HepG2 (cell line): ENCODE data around the gene EMC9. TPM values are rescaled to one million over a fixed set of nuclear protein-coding genes. Genes with fewer than 3 reads are reported as not detected.

Source experiments
- ATF7-NPFF ChIP-seq: sonication (generic); formaldehyde crosslinking; IDR thresholded peaks from 2 replicates; pipeline ENCODE4 v1.8.1; 2023; ENCODE audit warnings: mild to moderate bottlenecking, low read depth, missing genetic modification reagents, moderate library complexity
- FOXM1 ChIP-seq: sonication (generic); formaldehyde crosslinking; IDR thresholded peaks from 2 replicates; pipeline ENCODE4 v1.5.0; 2020; ENCODE audit warnings: missing genetic modification reagents
- GLI4 ChIP-seq: sonication (generic); formaldehyde crosslinking; IDR thresholded peaks from 2 replicates; pipeline ENCODE4 v1.5.1; 2020; ENCODE audit warnings: missing genetic modification reagents, mild to moderate bottlenecking, moderate library complexity, borderline replicate concordance
- HOXA5 ChIP-seq: sonication (generic); formaldehyde crosslinking; IDR thresholded peaks from 2 replicates; pipeline ENCODE4 v1.4.0; 2020; ENCODE audit warnings: missing genetic modification reagents
- KLF6 ChIP-seq: IDR thresholded peaks from 2 replicates; pipeline ENCODE4 v1.8.0; 2016; ENCODE audit warnings: missing biosample characterization, missing genetic modification reagents
- KMT2B ChIP-seq: IDR thresholded peaks from 2 replicates; pipeline ENCODE4 v1.6.1; 2016; ENCODE audit warnings: missing genetic modification reagents, missing compliant biosample characterization
- NRL ChIP-seq: sonication (generic); formaldehyde crosslinking; IDR thresholded peaks from 2 replicates; pipeline ENCODE4 v1.5.0; 2020; ENCODE audit warnings: missing genetic modification reagents, mild to moderate bottlenecking, moderate library complexity, borderline replicate concordance
- PHF8 ChIP-seq: sonication (generic); formaldehyde crosslinking; IDR thresholded peaks from 2 replicates; pipeline ENCODE4 v1.5.0; 2020; ENCODE audit warnings: missing genetic modification reagents
- PITX1 ChIP-seq: sonication (generic); formaldehyde crosslinking; IDR thresholded peaks from 2 replicates; pipeline ENCODE4 v1.5.1; 2020; ENCODE audit warnings: mild to moderate bottlenecking, missing genetic modification reagents
- RFX3 ChIP-seq: IDR thresholded peaks from 2 replicates; pipeline ENCODE4 v1.6.1; 2016; ENCODE audit warnings: missing biosample characterization, missing genetic modification reagents
- RFX5 ChIP-seq: IDR thresholded peaks from 2 replicates; pipeline ENCODE4 v1.6.1; 2011; ENCODE audit warnings: low read depth, low read length, improper control_type of control experiment
- RXRA ChIP-seq: sonication (generic); formaldehyde crosslinking; IDR thresholded peaks from 2 replicates; pipeline ENCODE4 v1.5.1; 2020; ENCODE audit warnings: missing genetic modification reagents
- SALL1 ChIP-seq: sonication (generic); formaldehyde crosslinking; IDR thresholded peaks from 2 replicates; pipeline ENCODE4 v1.8.0; 2022; ENCODE audit warnings: mild to moderate bottlenecking, missing genetic modification reagents
- SIN3B ChIP-seq: fragments of 150-350 bp; IDR thresholded peaks from 2 replicates; pipeline ENCODE4 v1.6.1; 2014; ENCODE audit warnings: low read length
- SMAD9 ChIP-seq: sonication (generic); formaldehyde crosslinking; IDR thresholded peaks from 2 replicates; pipeline ENCODE4 v1.5.1; 2020; ENCODE audit warnings: mild to moderate bottlenecking, missing genetic modification reagents
- TAF15 ChIP-seq: fragments of 200-400 bp; formaldehyde crosslinking; IDR thresholded peaks from one replicate; pipeline ENCODE4 v1.6.1; 2018; ENCODE audit warnings: mild to moderate bottlenecking, low read depth, low read length; ENCODE audit not compliant: poor library complexity, severe bottlenecking
- TBX2 ChIP-seq: sonication (generic); formaldehyde crosslinking; IDR thresholded peaks from 2 replicates; pipeline ENCODE4 v1.5.0; 2020; ENCODE audit warnings: missing genetic modification reagents, mild to moderate bottlenecking, borderline replicate concordance
- ZBTB8A ChIP-seq: sonication (generic); formaldehyde crosslinking; IDR thresholded peaks from 2 replicates; pipeline ENCODE4 v1.4.0; 2020; ENCODE audit warnings: mild to moderate bottlenecking, low read depth, missing genetic modification reagents, borderline replicate concordance
- ZFYVE20 ChIP-seq: sonication (generic); formaldehyde crosslinking; IDR thresholded peaks from 2 replicates; pipeline ENCODE4 v1.8.0; 2023; ENCODE audit warnings: low read depth, mild to moderate bottlenecking, moderate library complexity, missing genetic modification reagents, borderline replicate concordance
- ZNF335 ChIP-seq: sonication (generic); formaldehyde crosslinking; IDR thresholded peaks from 2 replicates; pipeline ENCODE4 v1.4.0; 2020; ENCODE audit warnings: missing genetic modification reagents
- ZNF556 ChIP-seq: sonication (generic); formaldehyde crosslinking; IDR thresholded peaks from 2 replicates; pipeline ENCODE4 v1.4.0; 2020; ENCODE audit warnings: mild to moderate bottlenecking, missing genetic modification reagents, borderline replicate concordance
- ZNF674 ChIP-seq: sonication (generic); formaldehyde crosslinking; IDR thresholded peaks from 2 replicates; pipeline ENCODE4 v1.5.0; 2020; ENCODE audit warnings: low read depth, mild to moderate bottlenecking, missing genetic modification reagents
- polyA plus RNA-seq, 8 experiments: library from polyadenylated mRNA; depleted of rRNA in 3 of 8; stranded (reverse) in 7 of 8; unstranded in 1 of 8; fragments of >200 nt; fragmentation: Illumina TruSeq in 4 of 8; extraction: Trizol in 4 of 8; gene quantifications; 2 replicates each; pipeline versions ENCODE4 v1.2.1 to v1.2.3, GENCODE V29; 2011 to 2016; ENCODE audit warnings: low read depth in 4 of 8, missing spikeins in 1 of 8, mixed read lengths in 1 of 8; ENCODE audit not compliant: insufficient read depth in 1 of 8
- total RNA-seq, 5 experiments: library from RNA; depleted of rRNA; stranded (reverse); fragments of >200 nt; fragmentation: Illumina TruSeq; extraction: Trizol; gene quantifications; 2 replicates each; pipeline ENCODE4 v1.2.3, GENCODE V29; 2016; ENCODE audit warnings: low read depth in 1 of 5
- TF ChIP-seq, protein P1 (sequence below): sonication (generic); formaldehyde crosslinking; IDR thresholded peaks from 2 replicates; pipeline ENCODE4 v1.5.0; 2020; ENCODE audit warnings: mild to moderate bottlenecking, missing genetic modification reagents, moderate library complexity
- TF ChIP-seq, protein P2 (sequence below): sonication (generic); formaldehyde crosslinking; IDR thresholded peaks from 2 replicates; pipeline ENCODE4 v1.5.0; 2020; ENCODE audit warnings: mild to moderate bottlenecking, missing genetic modification reagents, borderline replicate concordance
- TF ChIP-seq, protein P3 (sequence below): sonication (generic); formaldehyde crosslinking; IDR thresholded peaks from 2 replicates; pipeline ENCODE4 v1.8.0; 2022; ENCODE audit warnings: missing genetic modification reagents, mild to moderate bottlenecking, borderline replicate concordance
- TF ChIP-seq, protein P4 (sequence below): sonication (generic); formaldehyde crosslinking; IDR thresholded peaks from 2 replicates; pipeline ENCODE4 v1.4.0; 2020; ENCODE audit warnings: low read depth, mild to moderate bottlenecking, missing genetic modification reagents
- TF ChIP-seq, protein P5 (sequence below): sonication (generic); formaldehyde crosslinking; IDR thresholded peaks from 2 replicates; pipeline ENCODE4 v1.4.0; 2020; ENCODE audit warnings: missing genetic modification reagents; ENCODE audit errors: not compliant biosample characterization

EMC9 gene
- total and polyA plus RNA-seq, 2 of the 13 experiments (the other 11 are each of a cell fraction or from before 2014, with no cell fraction given): 60.5 to 78.7 TPM

DNA sequence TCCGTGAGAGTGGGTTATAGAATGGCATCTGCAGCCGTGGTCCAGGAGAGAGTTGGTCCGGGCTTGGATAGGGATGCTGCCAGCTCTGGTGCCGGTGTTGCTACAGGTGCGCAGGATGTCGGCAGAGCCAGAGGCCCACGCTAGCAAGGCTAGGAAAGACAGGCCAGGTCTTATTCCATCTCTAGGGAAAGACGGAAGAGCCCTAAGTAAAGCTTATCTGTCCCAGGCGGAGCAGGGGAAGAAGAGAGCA lies 5.9 kb downstream of the EMC9 start (continued):
- TF ChIP-seq, protein P1, sequence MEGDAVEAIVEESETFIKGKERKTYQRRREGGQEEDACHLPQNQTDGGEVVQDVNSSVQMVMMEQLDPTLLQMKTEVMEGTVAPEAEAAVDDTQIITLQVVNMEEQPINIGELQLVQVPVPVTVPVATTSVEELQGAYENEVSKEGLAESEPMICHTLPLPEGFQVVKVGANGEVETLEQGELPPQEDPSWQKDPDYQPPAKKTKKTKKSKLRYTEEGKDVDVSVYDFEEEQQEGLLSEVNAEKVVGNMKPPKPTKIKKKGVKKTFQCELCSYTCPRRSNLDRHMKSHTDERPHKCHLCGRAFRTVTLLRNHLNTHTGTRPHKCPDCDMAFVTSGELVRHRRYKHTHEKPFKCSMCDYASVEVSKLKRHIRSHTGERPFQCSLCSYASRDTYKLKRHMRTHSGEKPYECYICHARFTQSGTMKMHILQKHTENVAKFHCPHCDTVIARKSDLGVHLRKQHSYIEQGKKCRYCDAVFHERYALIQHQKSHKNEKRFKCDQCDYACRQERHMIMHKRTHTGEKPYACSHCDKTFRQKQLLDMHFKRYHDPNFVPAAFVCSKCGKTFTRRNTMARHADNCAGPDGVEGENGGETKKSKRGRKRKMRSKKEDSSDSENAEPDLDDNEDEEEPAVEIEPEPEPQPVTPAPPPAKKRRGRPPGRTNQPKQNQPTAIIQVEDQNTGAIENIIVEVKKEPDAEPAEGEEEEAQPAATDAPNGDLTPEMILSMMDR (CRISPR knock-in tag): no peak
- TF ChIP-seq, protein P2, sequence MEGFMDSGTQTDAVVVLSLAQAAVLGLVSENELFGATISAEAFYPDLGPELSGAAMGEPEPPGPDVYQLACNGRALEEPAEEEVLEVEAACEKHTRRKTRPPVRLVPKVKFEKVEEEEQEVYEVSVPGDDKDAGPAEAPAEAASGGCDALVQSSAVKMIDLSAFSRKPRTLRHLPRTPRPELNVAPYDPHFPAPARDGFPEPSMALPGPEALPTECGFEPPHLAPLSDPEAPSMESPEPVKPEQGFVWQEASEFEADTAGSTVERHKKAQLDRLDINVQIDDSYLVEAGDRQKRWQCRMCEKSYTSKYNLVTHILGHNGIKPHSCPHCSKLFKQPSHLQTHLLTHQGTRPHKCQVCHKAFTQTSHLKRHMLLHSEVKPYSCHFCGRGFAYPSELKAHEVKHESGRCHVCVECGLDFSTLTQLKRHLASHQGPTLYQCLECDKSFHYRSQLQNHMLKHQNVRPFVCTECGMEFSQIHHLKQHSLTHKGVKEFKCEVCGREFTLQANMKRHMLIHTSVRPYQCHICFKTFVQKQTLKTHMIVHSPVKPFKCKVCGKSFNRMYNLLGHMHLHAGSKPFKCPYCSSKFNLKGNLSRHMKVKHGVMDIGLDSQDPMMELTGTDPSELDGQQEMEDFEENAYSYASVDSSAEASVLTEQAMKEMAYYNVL (CRISPR knock-in tag): no peak
- TF ChIP-seq TAF15 (no peak), HOXA5 (CRISPR knock-in tag) (peak; percentile 19; the same call in 1 of the 2 replicates), ZFYVE20 (CRISPR knock-in tag) (no peak), PHF8 (CRISPR knock-in tag) (no peak), ZNF335 (peak; percentile 76; the same call in 1 of the 2 replicates), ZNF674 (CRISPR knock-in tag) (no peak; the same call in 1 of the 2 replicates), KMT2B (CRISPR knock-in tag) (no peak), NRL (CRISPR knock-in tag) (no peak), PITX1 (CRISPR knock-in tag) (peak; percentile 80), SMAD9 (CRISPR knock-in tag) (peak; percentile 88; the same call in 1 of the 2 replicates), FOXM1 (no peak), GLI4 (CRISPR knock-in tag) (no peak), TBX2 (no peak; the same call in 1 of the 2 replicates), ZBTB8A (CRISPR knock-in tag) (no peak), ZNF556 (CRISPR knock-in tag) (no peak), KLF6 (CRISPR knock-in tag) (no peak), RFX5 (no peak), ATF7-NPFF (CRISPR knock-in tag) (no peak), RFX3 (CRISPR knock-in tag) (no peak), SALL1 (CRISPR knock-in tag) (no peak), SIN3B (no peak), RXRA (CRISPR knock-in tag) (no peak)
- TF ChIP-seq, protein P3, sequence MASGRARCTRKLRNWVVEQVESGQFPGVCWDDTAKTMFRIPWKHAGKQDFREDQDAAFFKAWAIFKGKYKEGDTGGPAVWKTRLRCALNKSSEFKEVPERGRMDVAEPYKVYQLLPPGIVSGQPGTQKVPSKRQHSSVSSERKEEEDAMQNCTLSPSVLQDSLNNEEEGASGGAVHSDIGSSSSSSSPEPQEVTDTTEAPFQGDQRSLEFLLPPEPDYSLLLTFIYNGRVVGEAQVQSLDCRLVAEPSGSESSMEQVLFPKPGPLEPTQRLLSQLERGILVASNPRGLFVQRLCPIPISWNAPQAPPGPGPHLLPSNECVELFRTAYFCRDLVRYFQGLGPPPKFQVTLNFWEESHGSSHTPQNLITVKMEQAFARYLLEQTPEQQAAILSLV (CRISPR knock-in tag): no peak
- TF ChIP-seq, protein P4, sequence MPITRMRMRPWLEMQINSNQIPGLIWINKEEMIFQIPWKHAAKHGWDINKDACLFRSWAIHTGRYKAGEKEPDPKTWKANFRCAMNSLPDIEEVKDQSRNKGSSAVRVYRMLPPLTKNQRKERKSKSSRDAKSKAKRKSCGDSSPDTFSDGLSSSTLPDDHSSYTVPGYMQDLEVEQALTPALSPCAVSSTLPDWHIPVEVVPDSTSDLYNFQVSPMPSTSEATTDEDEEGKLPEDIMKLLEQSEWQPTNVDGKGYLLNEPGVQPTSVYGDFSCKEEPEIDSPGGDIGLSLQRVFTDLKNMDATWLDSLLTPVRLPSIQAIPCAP (CRISPR knock-in tag): no peak
- TF ChIP-seq, protein P5, sequence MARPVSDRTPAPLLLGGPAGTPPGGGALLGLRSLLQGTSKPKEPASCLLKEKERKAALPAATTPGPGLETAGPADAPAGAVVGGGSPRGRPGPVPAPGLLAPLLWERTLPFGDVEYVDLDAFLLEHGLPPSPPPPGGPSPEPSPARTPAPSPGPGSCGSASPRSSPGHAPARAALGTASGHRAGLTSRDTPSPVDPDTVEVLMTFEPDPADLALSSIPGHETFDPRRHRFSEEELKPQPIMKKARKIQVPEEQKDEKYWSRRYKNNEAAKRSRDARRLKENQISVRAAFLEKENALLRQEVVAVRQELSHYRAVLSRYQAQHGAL: no peak
